Motor neuron (in vitro differentiated cells): ENCODE data around the gene VOPP1. TPM values are rescaled to one million over a fixed set of nuclear protein-coding genes. Genes with fewer than 3 reads are reported as not detected.

Experiments used
- ATAC-seq, 8 experiments: fragments of 200-7000 bp; cut with Tn5 transposase; replicated peaks in 6 of 8; 2 replicates each; pipeline ENCODE4 v1.8.0; 2021; ENCODE audit warnings: mild to moderate bottlenecking in 8 of 8, moderate library complexity in 8 of 8
- H3K27ac ChIP-seq, 2 donors: fragments of 250-450 bp; sonication (Bioruptor Pico); 2 replicates each; pipeline ENCODE4 v1.9.0; 2021; ENCODE audit warnings: antibody characterized with exemption in 2 of 2, mild to moderate bottlenecking in 2 of 2, moderate library complexity in 1 of 2
- H3K4me1 ChIP-seq, 2 donors: fragments of 250-450 bp; sonication (Bioruptor Pico); replicated peaks in 1 of 2; 2 replicates each; pipeline ENCODE4 v1.6.1; 2021; ENCODE audit warnings: antibody characterized with exemption in 2 of 2, mild to moderate bottlenecking in 2 of 2, moderate library complexity in 1 of 2
- H3K4me3 ChIP-seq, 5 donors: fragments of 250-450 bp; sonication (Bioruptor Pico); 2 replicates each; pipeline ENCODE4 v1.9.0; 2021; ENCODE audit warnings: antibody characterized with exemption in 5 of 5, mild to moderate bottlenecking in 5 of 5, moderate library complexity in 4 of 5
- WGBS, 10 experiments: fragments of 450-650 bp; shearing (Covaris generic); methylation state at CpG; one replicate each; pipeline ENCODE4 v1.0.0; 2022; 5-methylcytosine and 5-hydroxymethylcytosine counted together
- in situ Hi-C, 9 experiments: fragments of 400-800 bp; cut with MboI; loops; one replicate each; pipeline ENCODE4 v1.15.0; 2021; ENCODE audit warnings: low sequenced_read_pairs in 9 of 9, low pct_unique_long_range_greater_than_20kb in 2 of 9; ENCODE audit not compliant: unreplicated experiment in 9 of 9
- total RNA-seq, 8 experiments: library from RNA; unstranded; fragments of 300-600 nt; gene quantifications; 2 replicates each; pipeline versions ENCODE4 v1.2.3 to v1.2.4, GENCODE V29; 2022

VOPP1 gene
- total RNA-seq, 8 experiments from 2014 or later: 43.9 to 131 (median 56.3) TPM

- H3K4me1 ChIP-seq: no peaks in the 10 kb centered on the region
These were observed 122.2 kb downstream of the VOPP1 start for GRCh38 chr7:55449992-55450535.

GRCh38 chr7:55449205-55449991, 122.9 kb downstream of the VOPP1 start:
- in situ Hi-C loops: no loop called here
- no peak overlapping the region for H3K27ac ChIP-seq
- no peak overlapping the region for H3K4me3 ChIP-seq
- WGBS, 10 experiments: 58 to 100% (median 94%) methylated on average over 1 to 9 of the region's 56 CpGs; no CpG with 5 or more reads in 7 of the 10 experiments
- no peaks in the 10 kb centered on the region for H3K4me1 ChIP-seq
- no peak for ATAC-seq

More at GRCh38 chr7:55449992-55450535, 122.2 kb downstream of the VOPP1 start:
- no peak overlapping the region for H3K27ac ChIP-seq
- H3K4me3 ChIP-seq: no peak overlapping the region
- ATAC-seq: no peak
- in situ Hi-C loops: loop anchor here in 1 of 9 experiments (25.0 kb wide), 1 partner anchor 112 kb away; the partner anchor contains the start of gene VOPP1
- WGBS, 10 experiments: 67 to 100% (median 100%) methylated on average over 1 to 3 of the region's 8 CpGs; no CpG with 5 or more reads in 4 of the 10 experiments

- 58 to 100% (median 92%) methylated on average over 2 to 13 of the region's 22 CpGs; no CpG with 5 or more reads in 1 of the 10 experiments for WGBS, 10 experiments
- in situ Hi-C loops: no loop called here
- H3K4me3 ChIP-seq: no peak overlapping the region
These were observed 123.8 kb downstream of the VOPP1 start for GRCh38 chr7:55448526-55448925.

GRCh38 chr7:55444786-55445185, 127.5 kb downstream of the VOPP1 start:
- in situ Hi-C loops: no loop called here
- 60 to 89% (median 67%) methylated on average over 1 of the region's 1 CpG; no CpG with 5 or more reads in 5 of the 10 experiments for whole genome bisulfite sequencing, 10 experiments
- H3K4me1 ChIP-seq: peaks cover 0 to 8% of the 10 kb centered on the region in 2 donors
- no peak overlapping the region for H3K4me3 ChIP-seq
- ATAC-seq: no peak
- H3K27ac ChIP-seq: no peak overlapping the region

More at GRCh38 chr7:55448526-55448925, 123.8 kb downstream of the VOPP1 start:
- ATAC-seq: no peak
- Histone ChIP-seq H3K27ac (no peak overlapping the region), H3K4me1 (no peaks in the 10 kb centered on the region)

GRCh38 chr7:55441774-55442522, 130.4 kb downstream of the VOPP1 start:
- H3K4me1 ChIP-seq: peaks cover 4 to 8% of the 10 kb centered on the region in 2 donors
- 17 to 90% (median 61%) methylated on average over 1 to 6 of the region's 7 CpGs; no CpG with 5 or more reads in 1 of the 10 experiments for WGBS, 10 experiments
- H3K27ac ChIP-seq: no peak overlapping the region
- peak; percentile 73 to 92 (median 88) for ATAC-seq
- in situ Hi-C loops: no loop called here
- no peak overlapping the region for H3K4me3 ChIP-seq

- H3K27ac ChIP-seq: no peak overlapping the region
- no peak overlapping the region for H3K4me3 ChIP-seq
- ATAC-seq: no peak
- 29 to 100% (median 96%) methylated on average over 1 to 5 of the region's 5 CpGs; no CpG with 5 or more reads in 3 of the 10 experiments for WGBS, 10 experiments
- in situ Hi-C loops: no loop called here
- peaks cover 4 to 8% of the 10 kb centered on the region in 2 donors for H3K4me1 ChIP-seq
These were observed 131.3 kb downstream of the VOPP1 start for GRCh38 chr7:55441002-55441401.

GRCh38 chr7:55440040-55440690, 132.1 kb downstream of the VOPP1 start:
- ATAC-seq: no peak
- 11 to 100% (median 93%) methylated on average over 1 to 9 of the region's 13 CpGs; no CpG with 5 or more reads in 4 of the 10 experiments for WGBS, 10 experiments
- Histone ChIP-seq H3K4me1 (peaks cover 4 to 8% of the 10 kb centered on the region in 2 donors), H3K27ac (no peak overlapping the region), H3K4me3 (no peak overlapping the region)
- in situ Hi-C loops: no loop called here

- ATAC-seq: peak in 4 of 8 experiments; percentile 11 to 37 (median 26)
- Histone ChIP-seq H3K4me3 (no peak overlapping the region), H3K27ac (no peak overlapping the region), H3K4me1 (peaks cover 4 to 8% of the 10 kb centered on the region in 2 donors)
- in situ Hi-C loops: no loop called here
- 0 to 100% (median 77%) methylated on average over 1 to 6 of the region's 10 CpGs; no CpG with 5 or more reads in 1 of the 10 experiments for WGBS, 10 experiments
These were observed 132.7 kb downstream of the VOPP1 start for GRCh38 chr7:55439627-55440026.

- ATAC-seq: peak in 6 of 8 experiments; percentile 5 to 71 (median 26)
- Histone ChIP-seq H3K4me1 (peaks cover 4 to 8% of the 10 kb centered on the region in 2 donors), H3K27ac (no peak overlapping the region), H3K4me3 (no peak overlapping the region)
- in situ Hi-C loops: no loop called here
- WGBS, 10 experiments: 46 to 100% (median 64%) methylated on average over 3 to 14 of the region's 19 CpGs; no CpG with 5 or more reads in 4 of the 10 experiments
These were observed 133.4 kb downstream of the VOPP1 start for GRCh38 chr7:55438757-55439525.

GRCh38 chr7:55438085-55438756, 134.1 kb downstream of the VOPP1 start:
- in situ Hi-C loops: no loop called here
- H3K4me1 ChIP-seq: peaks cover 4 to 8% of the 10 kb centered on the region in 2 donors
- peak in 1 of 8 experiments; percentile 15 for ATAC-seq
- H3K27ac ChIP-seq: no peak overlapping the region
- no peak overlapping the region for H3K4me3 ChIP-seq
- 80 to 100% (median 91%) methylated on average over 1 to 13 of the region's 13 CpGs; no CpG with 5 or more reads in 1 of the 10 experiments for WGBS, 10 experiments

GRCh38 chr7:55437375-55437774, 134.9 kb downstream of the VOPP1 start:
- ATAC-seq: no peak
- in situ Hi-C loops: no loop called here

More at GRCh38 chr7:55437375-55437774, 134.9 kb downstream of the VOPP1 start:
- Histone ChIP-seq H3K4me1 (peaks cover 4 to 8% of the 10 kb centered on the region in 2 donors), H3K27ac (no peak overlapping the region), H3K4me3 (no peak overlapping the region)
- 80 to 85% methylated on average over 1 of the region's 1 CpG; no CpG with 5 or more reads in 8 of the 10 experiments for WGBS, 10 experiments
